Fibroblast of pulmonary artery (primary cell): Measurements from ENCODE around the gene B4GALNT2.
A peak's percentile ranks its signal among the peaks of the same experiment; 100 is the strongest.
"Not testable (repeated sequence)": the region's sequence is repeated elsewhere in the genome, so short reads cannot be mapped to it uniquely, and the experiment has no call there.

ENCODE experiments used
- DNase-seq: peaks from one replicate; pipeline ENCODE4 v3.0.0-alpha.2; 2010; ENCODE audit warnings: low read depth
- H3K4me3 ChIP-seq: replicated peaks from 2 replicates; pipeline ENCODE4 v1.5.1; 2011; ENCODE audit warnings: low read depth, mild to moderate bottlenecking, control low read depth, low read length, moderate library complexity
- TF ChIP-seq, protein P1 (sequence below): IDR thresholded peaks from 2 replicates; pipeline ENCODE4 v1.5.1; 2011; ENCODE audit warnings: mild to moderate bottlenecking, control low read depth, low read length, inconsistent platforms; ENCODE audit errors: missing control alignments

Gene B4GALNT2

DNA sequence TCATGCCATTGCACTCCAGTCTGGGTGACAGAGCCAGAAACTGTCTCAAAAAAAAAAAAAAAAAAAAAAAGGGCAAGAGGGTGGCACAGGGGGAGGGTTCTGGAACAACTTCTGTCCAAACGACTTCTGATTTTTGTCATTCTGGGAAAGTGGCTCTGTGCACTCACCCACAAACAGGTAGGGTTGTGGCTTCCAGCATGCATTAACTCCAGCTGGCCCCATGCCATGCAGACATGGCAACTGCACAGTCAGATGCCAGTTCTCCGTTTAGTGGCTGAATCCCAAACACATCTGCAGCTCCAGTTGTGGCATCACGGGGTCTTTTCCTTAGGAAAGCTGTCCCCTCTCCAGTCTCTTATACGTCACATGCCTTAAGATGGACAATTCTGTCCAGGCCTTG is 30.3 kb downstream of the B4GALNT2 start:
- H3K4me3 ChIP-seq: no peak overlapping the region
- TF ChIP-seq, protein P1, sequence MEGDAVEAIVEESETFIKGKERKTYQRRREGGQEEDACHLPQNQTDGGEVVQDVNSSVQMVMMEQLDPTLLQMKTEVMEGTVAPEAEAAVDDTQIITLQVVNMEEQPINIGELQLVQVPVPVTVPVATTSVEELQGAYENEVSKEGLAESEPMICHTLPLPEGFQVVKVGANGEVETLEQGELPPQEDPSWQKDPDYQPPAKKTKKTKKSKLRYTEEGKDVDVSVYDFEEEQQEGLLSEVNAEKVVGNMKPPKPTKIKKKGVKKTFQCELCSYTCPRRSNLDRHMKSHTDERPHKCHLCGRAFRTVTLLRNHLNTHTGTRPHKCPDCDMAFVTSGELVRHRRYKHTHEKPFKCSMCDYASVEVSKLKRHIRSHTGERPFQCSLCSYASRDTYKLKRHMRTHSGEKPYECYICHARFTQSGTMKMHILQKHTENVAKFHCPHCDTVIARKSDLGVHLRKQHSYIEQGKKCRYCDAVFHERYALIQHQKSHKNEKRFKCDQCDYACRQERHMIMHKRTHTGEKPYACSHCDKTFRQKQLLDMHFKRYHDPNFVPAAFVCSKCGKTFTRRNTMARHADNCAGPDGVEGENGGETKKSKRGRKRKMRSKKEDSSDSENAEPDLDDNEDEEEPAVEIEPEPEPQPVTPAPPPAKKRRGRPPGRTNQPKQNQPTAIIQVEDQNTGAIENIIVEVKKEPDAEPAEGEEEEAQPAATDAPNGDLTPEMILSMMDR: no peak
- DNase-seq: no peak

DNA sequence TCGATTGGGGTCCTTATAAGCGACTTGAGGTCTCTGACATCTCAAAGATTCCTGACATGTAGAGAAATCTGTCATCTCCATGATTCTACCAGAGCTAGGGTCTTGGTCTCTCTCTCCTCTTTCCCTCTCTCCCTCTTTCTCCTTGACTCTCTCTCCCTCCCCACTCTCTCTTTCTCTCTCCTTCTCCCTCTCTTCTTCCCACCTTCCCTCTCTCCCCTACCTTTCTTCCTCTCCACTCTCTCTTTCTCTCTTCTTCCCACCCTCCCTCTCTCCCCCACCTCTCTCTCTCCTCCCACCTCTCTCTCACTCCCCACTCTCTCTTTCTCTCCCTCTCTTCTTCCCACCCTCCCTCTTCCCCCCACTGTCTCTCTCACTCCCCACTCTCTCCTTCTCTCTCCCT is 32.6 kb downstream of the B4GALNT2 start:
- H3K4me3 ChIP-seq: no peak overlapping the region
- TF ChIP-seq, protein P1: no peak

DNA sequence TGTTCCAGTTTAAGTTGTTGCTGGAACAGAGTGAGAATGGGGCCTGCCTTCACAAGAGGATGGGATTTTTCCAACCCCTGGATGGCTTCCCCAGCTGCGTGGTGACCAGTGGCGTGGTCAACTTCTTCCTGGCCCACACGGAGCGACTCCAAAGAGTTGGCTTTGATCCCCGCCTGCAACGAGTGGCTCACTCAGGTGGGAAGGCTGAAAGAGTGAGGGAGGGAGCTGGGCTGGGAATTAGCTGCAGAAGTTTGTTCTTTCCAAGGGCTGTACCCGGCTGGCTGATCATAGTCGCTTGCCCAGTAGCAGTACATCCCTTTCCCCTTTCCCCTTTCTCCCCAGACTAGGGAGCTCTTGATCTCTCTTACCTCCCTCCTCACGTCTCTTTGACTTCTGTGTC is 36.1 kb downstream of the B4GALNT2 start:
- TF ChIP-seq, protein P1: no peak
- DNase-seq: no peak
- no peak overlapping the region for H3K4me3 ChIP-seq

More for the DNA sequence above, 32.6 kb downstream of the B4GALNT2 start:
- DNase-seq: no peak

DNA sequence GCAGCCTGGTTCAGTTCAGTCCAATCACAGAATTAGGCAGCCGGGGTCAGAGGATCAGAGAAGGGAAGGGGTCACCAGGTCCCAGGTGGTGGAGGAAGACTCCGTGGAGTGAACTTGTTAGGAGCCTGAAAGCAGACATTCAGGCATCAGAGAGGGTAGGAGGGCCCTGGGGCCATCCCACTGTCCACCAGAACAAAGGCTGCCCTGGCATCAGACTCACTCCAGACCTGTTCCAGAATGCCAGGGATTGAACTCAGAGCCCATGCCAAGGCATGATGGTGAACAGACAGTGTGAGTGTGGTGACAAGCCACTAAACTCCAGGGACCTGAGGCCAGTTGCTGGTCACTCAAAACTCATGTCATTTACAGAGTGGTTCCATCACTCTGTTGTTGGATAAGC is 37.6 kb downstream of the B4GALNT2 start:
- TF ChIP-seq, protein P1: no peak
- H3K4me3 ChIP-seq: no peak overlapping the region
- no peak for DNase-seq

DNA sequence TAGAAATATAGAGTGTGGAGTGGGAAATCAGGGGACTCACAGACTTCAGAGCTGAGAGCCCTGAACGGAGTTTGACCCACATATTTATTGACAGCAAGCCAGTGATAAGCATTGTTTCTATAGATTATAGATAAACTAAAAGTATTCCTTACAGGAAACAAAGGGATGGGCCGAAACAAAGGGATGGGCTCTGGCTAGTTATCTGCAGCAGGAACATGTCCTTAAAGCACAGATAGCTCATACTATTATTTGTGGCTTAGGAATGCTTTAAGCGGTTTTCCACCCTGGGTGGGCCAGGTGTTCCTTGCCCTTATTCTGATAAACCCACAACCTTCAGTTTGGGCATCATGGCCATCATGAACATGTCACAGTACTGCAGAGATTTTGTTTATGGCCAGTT is 38.1 kb downstream of the B4GALNT2 start:
- DNase-seq, H3K4me3 ChIP-seq: not testable (repeated sequence)

DNA sequence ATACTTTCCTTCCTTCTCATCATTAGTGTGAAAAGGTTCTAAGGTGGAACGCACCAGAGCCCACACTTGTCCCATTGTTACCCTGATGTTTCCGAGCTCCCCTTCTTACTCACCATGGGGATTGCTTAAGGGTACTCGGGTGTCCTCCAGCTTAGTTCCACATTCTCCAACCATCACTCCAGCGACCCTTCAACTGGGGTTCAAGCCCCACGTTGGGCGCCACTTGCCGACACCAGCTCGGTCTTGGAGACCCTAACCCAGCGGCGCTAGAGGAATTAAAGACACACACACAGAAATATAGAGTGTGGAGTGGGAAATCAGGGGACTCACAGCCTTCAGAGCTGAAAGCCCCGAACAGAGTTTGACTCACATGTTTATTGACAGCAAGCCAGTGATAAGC is 43.4 kb downstream of the B4GALNT2 start:
- not testable (repeated sequence) for H3K4me3 ChIP-seq, DNase-seq

DNA sequence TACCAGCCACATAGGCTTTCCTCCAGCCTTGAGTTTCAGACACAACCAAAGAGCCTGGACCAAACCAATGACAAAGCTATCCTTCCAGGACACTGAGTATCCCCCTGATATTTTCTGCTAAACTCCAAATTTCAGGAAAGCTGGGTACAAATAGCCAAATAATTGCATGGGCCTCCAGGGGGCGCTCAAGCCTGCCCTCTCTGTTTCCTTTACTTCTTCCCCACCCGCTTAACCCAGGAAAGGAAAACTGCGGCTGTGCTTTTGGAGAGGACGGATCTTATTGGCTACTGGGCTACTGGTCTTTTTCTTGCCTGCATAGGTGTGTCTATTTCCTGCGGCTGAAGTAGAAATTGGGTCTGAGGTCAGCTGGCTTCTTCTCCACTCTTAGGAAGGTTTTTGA is 47.7 kb downstream of the B4GALNT2 start:
- TF ChIP-seq, protein P1: peak; percentile 90
- peak; percentile 70 for DNase-seq
- H3K4me3 ChIP-seq: no peak overlapping the region

DNA sequence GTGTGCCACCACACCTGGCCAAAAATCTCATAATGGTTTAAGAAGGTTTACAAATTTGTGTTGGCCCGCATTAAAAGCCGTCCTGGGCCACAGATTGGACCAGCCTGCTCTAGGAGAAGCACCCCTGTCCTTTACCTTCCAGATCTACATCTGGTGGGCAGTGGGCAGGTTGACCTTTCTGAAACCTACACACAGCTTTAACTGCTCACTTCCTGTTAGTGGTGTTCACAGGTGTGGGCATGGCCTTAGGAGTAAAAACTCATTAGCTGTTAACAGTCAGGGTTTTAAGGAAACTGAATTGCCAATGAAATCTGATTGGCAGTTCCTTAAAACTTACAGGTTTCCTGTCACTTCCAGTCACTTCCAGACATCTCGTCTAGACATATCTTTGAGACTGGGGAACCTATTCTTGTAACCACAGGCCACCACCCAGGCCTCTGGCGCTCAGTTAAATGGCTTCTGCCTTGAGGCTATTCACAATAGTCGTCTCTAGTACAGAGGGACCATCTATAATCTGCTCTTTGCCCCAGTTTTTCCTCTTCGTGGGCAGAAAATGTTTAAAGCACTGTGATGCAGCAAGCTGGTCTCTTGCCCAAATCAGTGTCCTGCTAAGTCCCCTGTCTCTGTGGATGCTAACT is 48.5 kb downstream of the B4GALNT2 start:
- TF ChIP-seq, protein P1: no peak
- H3K4me3 ChIP-seq: no peak overlapping the region
- DNase-seq: no peak
